Activated CD8-positive, alpha-beta T cell treated with anti-CD3 and anti-CD28 coated beads for 36 hours (primary cell): ENCODE data around the gene FBLN1. TPM values are rescaled to one million over a fixed set of nuclear protein-coding genes. Genes with fewer than 3 reads are reported as not detected.

Experiments used
- ATAC-seq: fragments of 200-7000 bp; cut with Tn5 transposase; one replicate; pipeline ENCODE4 v1.10.0; 2021; ENCODE audit warnings: mild to moderate bottlenecking, moderate library complexity
- CTCF ChIA-PET: fragments of 350-600 bp; sonication (Branson Sonifier 250); formaldehyde crosslinking; loops from one replicate; lab custom pipeline; 2021; ENCODE audit warnings: antibody characterized with exemption; lab: Charles Lee
- POLR2A ChIA-PET: fragments of 350-600 bp; sonication (Branson Sonifier 250); formaldehyde crosslinking; loops from one replicate; lab custom pipeline; 2021; ENCODE audit warnings: antibody characterized with exemption; lab: Charles Lee
- DNase-seq: peaks from one replicate; pipeline ENCODE4 v3.0.0-alpha.2; 2020
- H3K27ac Mint-ChIP-seq: one replicate; pipeline ENCODE4 v1.8.0; 2021; ENCODE audit warnings: mild to moderate bottlenecking, mixed read lengths
- H3K27me3 Mint-ChIP-seq: one replicate; pipeline ENCODE4 v1.8.0; 2021; ENCODE audit warnings: mixed read lengths
- H3K36me3 Mint-ChIP-seq: one replicate; pipeline ENCODE4 v1.8.0; 2021; ENCODE audit warnings: low read depth, mixed read lengths
- H3K4me1 Mint-ChIP-seq: one replicate; pipeline ENCODE4 v1.8.0; 2021; ENCODE audit warnings: low read depth, mixed read lengths
- H3K4me3 Mint-ChIP-seq: one replicate; pipeline ENCODE4 v1.8.0; 2021; ENCODE audit warnings: mild to moderate bottlenecking, moderate library complexity, mixed read lengths
- H3K9me3 Mint-ChIP-seq: one replicate; pipeline ENCODE4 v1.8.0; 2021; ENCODE audit warnings: mixed read lengths
- CTCF ChIP-seq: fragments of 200-600 bp; IDR thresholded peaks from one replicate; pipeline ENCODE4 v1.8.0; 2022; ENCODE audit warnings: antibody characterized with exemption, mild to moderate bottlenecking
- intact Hi-C: fragments of 100-400 bp; cut with micrococcal nuclease; formaldehyde crosslinking; loops from one replicate; pipeline ENCODE4 v1.10.0; 2022
- total RNA-seq, 2 experiments: library from RNA; stranded (reverse); gene quantifications; one replicate each; pipeline ENCODE4 v1.2.3, GENCODE V29; 2021

The FBLN1 gene
- total RNA-seq, 2 experiments from 2014 or later: 0.56 TPM; not detected in 1

GRCh38 chr22:45575173-45575572 is 72.5 kb downstream of the FBLN1 start:
- Mint-ChIP-seq H3K27me3 (peaks cover 7% of the 10 kb centered on the region), H3K9me3 (peaks cover 9% of the 10 kb centered on the region), H3K4me1 (no peaks in the 10 kb centered on the region), H3K36me3 (peaks cover 3% of the 10 kb centered on the region), H3K4me3 (no peak overlapping the region), H3K27ac (no peak overlapping the region)
- ChIA-PET CTCF (no interaction called here), POLR2A (no interaction called here)
- TF ChIP-seq CTCF: no peak
- ATAC-seq (no peak), DNase-seq (no peak)
- intact Hi-C loops: no loop called here

GRCh38 chr22:45575607-45576272 is 73.1 kb downstream of the FBLN1 start:
- intact Hi-C loops: no loop called here
- ChIA-PET POLR2A (no interaction called here), CTCF (no interaction called here)
- Mint-ChIP-seq H3K9me3 (peaks cover 6% of the 10 kb centered on the region), H3K36me3 (no peaks in the 10 kb centered on the region), H3K27ac (no peak overlapping the region), H3K4me1 (no peaks in the 10 kb centered on the region), H3K4me3 (no peak overlapping the region), H3K27me3 (peaks cover 7% of the 10 kb centered on the region)
- ATAC-seq (no peak), DNase-seq (no peak)
- TF ChIP-seq CTCF: no peak

GRCh38 chr22:45576273-45576625 is 73.6 kb downstream of the FBLN1 start:
- H3K4me1 Mint-ChIP-seq: no peaks in the 10 kb centered on the region
- ATAC-seq: no peak
- no peak for TF ChIP-seq CTCF
- POLR2A ChIA-PET: no interaction called here
- no peaks in the 10 kb centered on the region for H3K36me3 Mint-ChIP-seq
- DNase-seq: no peak
- no peak overlapping the region for H3K27ac Mint-ChIP-seq
- intact Hi-C loops: no loop called here
- CTCF ChIA-PET: no interaction called here
- H3K9me3 Mint-ChIP-seq: peaks cover 5% of the 10 kb centered on the region
- H3K27me3 Mint-ChIP-seq: peaks cover 7% of the 10 kb centered on the region
- no peak overlapping the region for H3K4me3 Mint-ChIP-seq

- intact Hi-C loops: no loop called here
- TF ChIP-seq CTCF: no peak
- ATAC-seq (no peak), DNase-seq (no peak)
- Mint-ChIP-seq H3K27ac (no peak overlapping the region), H3K9me3 (no peaks in the 10 kb centered on the region), H3K4me1 (no peaks in the 10 kb centered on the region), H3K36me3 (no peaks in the 10 kb centered on the region), H3K27me3 (peaks cover 7% of the 10 kb centered on the region), H3K4me3 (no peak overlapping the region)
- CTCF ChIA-PET: interaction anchor here (0.9 to 1.7 kb wide), 9 partner anchors 17 to 400 kb away, joined by 3 to 13 read pairs (median 4); no protein-coding TSS in a partner anchor
- POLR2A ChIA-PET: no interaction called here
Measured at GRCh38 chr22:45576730-45577464, 74.2 kb downstream of the FBLN1 start.
